GM12801 (cell line): ENCODE data around the gene TOB1.

Source experiments
- CTCF ChIP-seq: IDR thresholded peaks from one replicate; pipeline ENCODE4 v1.5.1; 2011; ENCODE audit warnings: control low read depth; ENCODE audit not compliant: insufficient read length; ENCODE audit errors: extremely low read depth

The TOB1 gene

GRCh38 chr17:50829332-50829731 lies 36.8 kb downstream of the TOB1 start:
- TF ChIP-seq CTCF = no peak

GRCh38 chr17:50828508-50829170 lies 37.5 kb downstream of the TOB1 start:
- TF ChIP-seq CTCF = no peak

- no peak for TF ChIP-seq CTCF
Observed at GRCh38 chr17:50825188-50825587, 41.0 kb downstream of the TOB1 start.

- TF ChIP-seq CTCF = no peak
Observed at GRCh38 chr17:50824429-50824828, 41.7 kb downstream of the TOB1 start.

- no peak for TF ChIP-seq CTCF
Observed at GRCh38 chr17:50822550-50822949, 43.6 kb downstream of the TOB1 start.

- TF ChIP-seq CTCF = no peak
Observed at GRCh38 chr17:50820651-50821050, 45.5 kb downstream of the TOB1 start.

GRCh38 chr17:50818921-50819657 lies 47.1 kb downstream of the TOB1 start:
- no peak for TF ChIP-seq CTCF
